Keratinocyte (primary cell): Measurements from ENCODE around the gene CACNG5. TPM values are rescaled to one million over a fixed set of nuclear protein-coding genes. Genes with fewer than 3 reads are reported as not detected.

Source experiments
- DNase-seq: peaks from one replicate; pipeline ENCODE4 v3.0.0-alpha.2; 2011; ENCODE audit warnings: low read depth, missing footprints, low spot score
- FAIRE-seq: peaks from 2 replicates; lab custom pipeline; 2011; peaks lifted over from hg19 to GRCh38; lab: Jason Lieb, UNC
- H2AFZ ChIP-seq: 2 replicates; pipeline ENCODE4 v1.6.0; 2012; ENCODE audit warnings: low read length, control low read depth, inconsistent platforms; ENCODE audit not compliant: control insufficient read depth
- H3K27ac ChIP-seq: 2 replicates; pipeline ENCODE4 v1.5.1; 2011; ENCODE audit warnings: low read length; ENCODE audit not compliant: control insufficient read depth, insufficient read depth
- H3K27me3 ChIP-seq: 3 replicates; pipeline ENCODE4 v1.6.0; 2011; ENCODE audit warnings: low read length; ENCODE audit not compliant: control insufficient read depth, insufficient read depth; ENCODE audit errors: extremely low read depth
- H3K36me3 ChIP-seq, 2 experiments: 2 replicates in 1 of 2; 3 replicates in 1 of 2; pipeline ENCODE4 v1.5.1; 2011; ENCODE audit warnings: low read length in 2 of 2, mild to moderate bottlenecking in 1 of 2; ENCODE audit not compliant: control insufficient read depth in 2 of 2, insufficient read depth in 2 of 2; ENCODE audit errors: extremely low read depth in 1 of 2
- H3K4me1 ChIP-seq: 3 replicates; pipeline ENCODE4 v1.5.1; 2011; ENCODE audit warnings: low read length; ENCODE audit not compliant: control insufficient read depth, insufficient read depth; ENCODE audit errors: extremely low read depth
- H3K4me2 ChIP-seq: 3 replicates; pipeline ENCODE4 v1.6.0; 2011; ENCODE audit warnings: low read depth, low read length; ENCODE audit not compliant: control insufficient read depth, insufficient read depth; ENCODE audit errors: extremely low read depth
- H3K4me3 ChIP-seq, 3 experiments: fragments of 200-600 bp in 1 of 3; sonication (generic) in 1 of 3; 2 replicates in 2 of 3; 3 replicates in 1 of 3; pipeline ENCODE4 v1.5.1; 2011 to 2016; ENCODE audit warnings: low read length in 3 of 3, mild to moderate bottlenecking in 3 of 3, control low read depth in 2 of 3, inconsistent platforms in 1 of 3, low read depth in 1 of 3, mixed read lengths in 1 of 3, mixed run types in 1 of 3, moderate library complexity in 1 of 3; ENCODE audit not compliant: control insufficient read depth in 2 of 3, insufficient read depth in 2 of 3; ENCODE audit errors: extremely low read depth in 1 of 3
- H3K79me2 ChIP-seq: 2 replicates; pipeline ENCODE4 v1.6.0; 2012; ENCODE audit warnings: low read length; ENCODE audit not compliant: control insufficient read depth, insufficient read depth
- H3K9ac ChIP-seq: 3 replicates; pipeline ENCODE4 v1.6.0; 2011; ENCODE audit warnings: low read length; ENCODE audit not compliant: control insufficient read depth, insufficient read depth; ENCODE audit errors: extremely low read depth
- H3K9me1 ChIP-seq: 3 replicates; pipeline ENCODE4 v1.6.0; 2011; ENCODE audit warnings: low read length; ENCODE audit not compliant: control insufficient read depth, insufficient read depth; ENCODE audit errors: extremely low read depth
- H3K9me3 ChIP-seq: 2 replicates; pipeline ENCODE4 v1.5.1; 2012; ENCODE audit warnings: low read depth, low read length; ENCODE audit not compliant: control insufficient read depth
- H4K20me1 ChIP-seq: 3 replicates; pipeline ENCODE4 v1.6.0; 2011; ENCODE audit warnings: low read length; ENCODE audit not compliant: control insufficient read depth, insufficient read depth; ENCODE audit errors: extremely low read depth
- EZH2 ChIP-seq: IDR thresholded peaks from one replicate; pipeline ENCODE4 v1.6.1; 2012; ENCODE audit warnings: inconsistent platforms, mild to moderate bottlenecking, low read length, moderate library complexity
- dilution Hi-C: fragments of 300-500 bp; cut with MboI; formaldehyde crosslinking; loops from one replicate; pipeline ENCODE4 v1.7.0; 2020; ENCODE audit warnings: low sequenced_read_pairs; ENCODE audit not compliant: extremely low pct_ligation_motif_present
- polyA plus RNA-seq, 5 experiments: library from polyadenylated mRNA; depleted of rRNA in 3 of 5; stranded (reverse) in 3 of 5; stranded (forward) in 1 of 5; unstranded in 1 of 5; fragments of >200 nt; gene quantifications; 1 replicate in 1 of 5; 2 replicates in 3 of 5; 3 replicates in 1 of 5; pipeline versions ENCODE4 v1.2.1 to v1.2.3, GENCODE V29; 2011 to 2012; ENCODE audit warnings: missing spikeins in 2 of 5, low read depth in 1 of 5, low replicate concordance in 1 of 5
- TF ChIP-seq, protein P1 (sequence below), 3 experiments: IDR thresholded peaks in 1 of 3; conservative IDR thresholded peaks in 1 of 3; optimal IDR thresholded peaks in 1 of 3; 2 replicates in 2 of 3; 3 replicates in 1 of 3; pipeline versions ENCODE3 to v1.5.1; 2011; ENCODE audit warnings: low read length in 3 of 3, mild to moderate bottlenecking in 3 of 3, moderate library complexity in 2 of 3, control low read depth in 1 of 3, inconsistent platforms in 1 of 3; ENCODE audit not compliant: insufficient read depth in 2 of 3; ENCODE audit errors: extremely low read depth in 1 of 3

Gene CACNG5
- polyA plus RNA-seq, 1 donor (not counting 4 experiments of a cell fraction or from before 2014, with no cell fraction given): not detected

DNA sequence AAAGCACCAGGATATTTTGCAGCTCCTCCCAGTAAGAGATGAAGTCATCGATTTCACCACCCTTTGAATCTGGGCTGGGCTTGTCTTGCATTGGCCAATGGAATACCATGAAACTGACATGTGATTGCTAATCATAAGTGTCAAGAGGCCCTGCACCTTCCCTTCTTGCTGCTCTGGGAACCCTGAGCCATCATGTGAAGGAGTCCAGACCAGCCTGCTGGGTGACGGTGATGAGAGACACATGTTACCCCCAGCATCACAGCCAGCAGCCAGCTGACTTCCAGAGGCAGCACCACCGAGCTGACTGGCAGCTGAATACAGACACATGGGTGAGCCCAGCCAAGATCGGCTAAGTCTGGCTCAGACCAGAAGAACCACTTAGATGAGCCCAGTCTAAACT lies 86.0 kb downstream of the CACNG5 start:
- dilution Hi-C loops: no loop called here
- no peak overlapping the region for H3K27ac ChIP-seq
- H3K36me3 ChIP-seq: no peaks in the 10 kb centered on the region
- no peak overlapping the region for H3K4me2 ChIP-seq
- no peak overlapping the region for H3K9ac ChIP-seq
- no peak overlapping the region for H3K4me3 ChIP-seq
- H2AFZ ChIP-seq: no peak overlapping the region
- H3K9me1 ChIP-seq: no peaks in the 10 kb centered on the region
- no peaks in the 10 kb centered on the region for H3K4me1 ChIP-seq
- FAIRE-seq: no peak
- no peaks in the 10 kb centered on the region for H3K9me3 ChIP-seq
- H3K27me3 ChIP-seq: peaks cover 2% of the 10 kb centered on the region
- no peak for DNase-seq
- H3K79me2 ChIP-seq: no peaks in the 10 kb centered on the region
- H4K20me1 ChIP-seq: no peaks in the 10 kb centered on the region
- TF ChIP-seq EZH2: no peak
- TF ChIP-seq, protein P1, sequence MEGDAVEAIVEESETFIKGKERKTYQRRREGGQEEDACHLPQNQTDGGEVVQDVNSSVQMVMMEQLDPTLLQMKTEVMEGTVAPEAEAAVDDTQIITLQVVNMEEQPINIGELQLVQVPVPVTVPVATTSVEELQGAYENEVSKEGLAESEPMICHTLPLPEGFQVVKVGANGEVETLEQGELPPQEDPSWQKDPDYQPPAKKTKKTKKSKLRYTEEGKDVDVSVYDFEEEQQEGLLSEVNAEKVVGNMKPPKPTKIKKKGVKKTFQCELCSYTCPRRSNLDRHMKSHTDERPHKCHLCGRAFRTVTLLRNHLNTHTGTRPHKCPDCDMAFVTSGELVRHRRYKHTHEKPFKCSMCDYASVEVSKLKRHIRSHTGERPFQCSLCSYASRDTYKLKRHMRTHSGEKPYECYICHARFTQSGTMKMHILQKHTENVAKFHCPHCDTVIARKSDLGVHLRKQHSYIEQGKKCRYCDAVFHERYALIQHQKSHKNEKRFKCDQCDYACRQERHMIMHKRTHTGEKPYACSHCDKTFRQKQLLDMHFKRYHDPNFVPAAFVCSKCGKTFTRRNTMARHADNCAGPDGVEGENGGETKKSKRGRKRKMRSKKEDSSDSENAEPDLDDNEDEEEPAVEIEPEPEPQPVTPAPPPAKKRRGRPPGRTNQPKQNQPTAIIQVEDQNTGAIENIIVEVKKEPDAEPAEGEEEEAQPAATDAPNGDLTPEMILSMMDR (optimal IDR thresholded peaks at IDR 0.05 in 1 of 3, IDR thresholded peaks at IDR 0.05 in 1 of 3, conservative IDR thresholded peaks at IDR 0.05 in 1 of 3; ENCODE audit: extremely low read depth in 1 of 3, insufficient read depth in 2 of 3, low read length in 3 of 3): no peak

DNA sequence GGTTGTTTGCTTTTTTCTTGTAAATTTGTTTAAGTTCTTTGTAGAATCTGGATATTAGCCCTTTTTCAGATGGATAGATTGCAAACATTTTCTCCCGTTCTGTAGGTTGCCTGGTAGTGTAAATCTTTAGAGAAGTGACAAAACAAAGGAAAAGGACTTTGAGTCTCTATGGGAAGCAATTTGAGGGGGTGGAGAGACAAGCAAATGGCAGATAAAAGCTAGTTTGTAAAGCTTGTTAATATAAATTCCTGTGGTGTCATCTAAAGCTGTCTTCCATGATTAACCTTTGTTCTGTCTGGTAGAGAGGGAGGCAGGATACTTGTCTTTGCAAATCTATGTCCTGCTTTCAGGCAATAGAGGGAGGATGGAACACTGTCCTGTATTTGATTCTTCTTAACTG lies 89.0 kb downstream of the CACNG5 start:
- Histone ChIP-seq H3K9me1 (no peaks in the 10 kb centered on the region), H4K20me1 (no peaks in the 10 kb centered on the region), H3K79me2 (no peaks in the 10 kb centered on the region), H3K36me3 (no peaks in the 10 kb centered on the region), H3K27me3 (no peaks in the 10 kb centered on the region), H2AFZ (no peak overlapping the region), H3K4me3 (no peak overlapping the region), H3K9me3 (no peaks in the 10 kb centered on the region), H3K9ac (no peak overlapping the region), H3K27ac (no peak overlapping the region), H3K4me2 (no peak overlapping the region), H3K4me1 (no peaks in the 10 kb centered on the region)
- no peak for FAIRE-seq
- DNase-seq: no peak
- TF ChIP-seq EZH2: no peak
- TF ChIP-seq, protein P1 (optimal IDR thresholded peaks at IDR 0.05 in 1 of 3, IDR thresholded peaks at IDR 0.05 in 1 of 3, conservative IDR thresholded peaks at IDR 0.05 in 1 of 3; ENCODE audit: extremely low read depth in 1 of 3, insufficient read depth in 2 of 3, low read length in 3 of 3): no peak
- dilution Hi-C loops: no loop called here
